HepG2 (cell line): Measurements from ENCODE around the gene NLRP12. TPM values are rescaled to one million over a fixed set of nuclear protein-coding genes. Genes with fewer than 3 reads are reported as not detected.

Source experiments
- AFF4 ChIP-seq: sonication (generic); formaldehyde crosslinking; IDR thresholded peaks from 2 replicates; pipeline ENCODE4 v1.4.0; 2020; ENCODE audit warnings: missing genetic modification reagents
- ARNT2 ChIP-seq: sonication (generic); formaldehyde crosslinking; IDR thresholded peaks from 2 replicates; pipeline ENCODE4 v1.8.0; 2022; ENCODE audit warnings: mild to moderate bottlenecking, low read depth, missing genetic modification reagents, moderate library complexity
- ARNTL ChIP-seq: sonication (generic); formaldehyde crosslinking; IDR thresholded peaks from 2 replicates; pipeline ENCODE4 v1.4.0; 2020; ENCODE audit warnings: mild to moderate bottlenecking, missing genetic modification reagents
- LCORL ChIP-seq, 2 experiments: fragments of 450-650 bp in 1 of 2; sonication (generic) in 1 of 2; formaldehyde crosslinking in 1 of 2; IDR thresholded peaks; 2 replicates each; pipeline versions ENCODE4 v1.5.0 to v1.6.1; 2017 to 2020; ENCODE audit warnings: antibody characterized with exemption in 1 of 2, missing genetic modification reagents in 1 of 2
- MATR3 ChIP-seq: sonication (generic); formaldehyde crosslinking; IDR thresholded peaks from 2 replicates; pipeline ENCODE4 v1.4.0; 2020; ENCODE audit warnings: missing genetic modification reagents
- MED1 ChIP-seq: sonication (generic); formaldehyde crosslinking; IDR thresholded peaks from 2 replicates; pipeline ENCODE4 v1.4.0; 2020; ENCODE audit warnings: missing genetic modification reagents
- MED13 ChIP-seq: sonication (generic); formaldehyde crosslinking; IDR thresholded peaks from 2 replicates; pipeline ENCODE4 v1.5.0; 2020; ENCODE audit warnings: missing genetic modification reagents
- RAD21 ChIP-seq: fragments of 450-650 bp; formaldehyde crosslinking; IDR thresholded peaks from 2 replicates; pipeline ENCODE4 v1.5.0; 2020; ENCODE audit warnings: mild to moderate bottlenecking
- REST ChIP-seq, 2 experiments: IDR thresholded peaks; 2 replicates each; pipeline ENCODE4 v1.6.1; 2011 to 2012; ENCODE audit warnings: low read length in 2 of 2, borderline replicate concordance in 1 of 2, low read depth in 1 of 2, mild to moderate bottlenecking in 1 of 2, moderate library complexity in 1 of 2
- TRIM24 ChIP-seq: sonication (generic); formaldehyde crosslinking; IDR thresholded peaks from 2 replicates; pipeline ENCODE4 v1.8.0; 2022; ENCODE audit warnings: mild to moderate bottlenecking, missing genetic modification reagents
- ZBTB14 ChIP-seq: sonication (generic); formaldehyde crosslinking; IDR thresholded peaks from 2 replicates; pipeline ENCODE4 v1.4.0; 2020; ENCODE audit warnings: missing genetic modification reagents
- ZNF18 ChIP-seq: sonication (generic); formaldehyde crosslinking; IDR thresholded peaks from 2 replicates; pipeline ENCODE4 v1.8.0; 2022; ENCODE audit warnings: mild to moderate bottlenecking, missing genetic modification reagents; ENCODE audit not compliant: insufficient replicate concordance
- ZNF317 ChIP-seq: sonication (generic); formaldehyde crosslinking; IDR thresholded peaks from 2 replicates; pipeline ENCODE4 v1.5.0; 2020; ENCODE audit warnings: mild to moderate bottlenecking, missing genetic modification reagents
- ZNF451 ChIP-seq: sonication (generic); formaldehyde crosslinking; IDR thresholded peaks from 2 replicates; pipeline ENCODE4 v1.5.0; 2020; ENCODE audit warnings: mild to moderate bottlenecking, missing genetic modification reagents
- ZNF678 ChIP-seq: sonication (generic); formaldehyde crosslinking; IDR thresholded peaks from 2 replicates; pipeline ENCODE4 v1.4.0; 2020; ENCODE audit warnings: mild to moderate bottlenecking, missing genetic modification reagents
- ZNF740 ChIP-seq: sonication (generic); formaldehyde crosslinking; IDR thresholded peaks from 2 replicates; pipeline ENCODE4 v1.4.0; 2020; ENCODE audit warnings: missing genetic modification reagents
- ZSCAN25 ChIP-seq: sonication (generic); formaldehyde crosslinking; IDR thresholded peaks from 2 replicates; pipeline ENCODE4 v1.8.0; 2022; ENCODE audit warnings: mild to moderate bottlenecking, missing genetic modification reagents
- polyA plus RNA-seq, 8 experiments: library from polyadenylated mRNA; depleted of rRNA in 3 of 8; stranded (reverse) in 7 of 8; unstranded in 1 of 8; fragments of >200 nt; fragmentation: Illumina TruSeq in 4 of 8; extraction: Trizol in 4 of 8; gene quantifications; 2 replicates each; pipeline versions ENCODE4 v1.2.1 to v1.2.3, GENCODE V29; 2011 to 2016; ENCODE audit warnings: low read depth in 4 of 8, missing spikeins in 1 of 8, mixed read lengths in 1 of 8; ENCODE audit not compliant: insufficient read depth in 1 of 8
- total RNA-seq, 5 experiments: library from RNA; depleted of rRNA; stranded (reverse); fragments of >200 nt; fragmentation: Illumina TruSeq; extraction: Trizol; gene quantifications; 2 replicates each; pipeline ENCODE4 v1.2.3, GENCODE V29; 2016; ENCODE audit warnings: low read depth in 1 of 5

The NLRP12 gene
- total and polyA plus RNA-seq, 2 of the 13 experiments (the other 11 are each of a cell fraction or from before 2014, with no cell fraction given), result 0.15 to 0.20 TPM

- TF ChIP-seq REST (IDR thresholded peaks at IDR 0.05; ENCODE audit: borderline replicate concordance in 1 of 2, low read depth in 1 of 2, low read length in 2 of 2) (peak in 1 of 2 experiments; percentile 47; a peak in 1 of 4 replicates), TRIM24 (CRISPR knock-in tag) (no peak), ZNF678 (CRISPR knock-in tag) (peak; percentile 61; the same call in 1 of the 2 replicates), ZNF317 (CRISPR knock-in tag) (no peak), LCORL (IDR thresholded peaks at IDR 0.05) (no peak), LCORL (CRISPR knock-in tag; IDR thresholded peaks at IDR 0.05) (peak; percentile 70; the same call in 1 of the 2 replicates), MED13 (CRISPR knock-in tag) (no peak; the same call in 1 of the 2 replicates), ARNT2 (0 out of 2 replicates have a peak, but pooled peaks have one; percentile 45), MED1 (CRISPR knock-in tag) (peak; percentile 55), ZNF451 (0 out of 2 replicates have a peak, but pooled peaks have one; percentile 5), ARNTL (peak; percentile 30), RAD21 (CRISPR knock-in tag) (peak; percentile 44), ZNF740 (CRISPR knock-in tag) (peak; percentile 29), ZNF18 (CRISPR knock-in tag) (no peak), ZBTB14 (CRISPR knock-in tag) (no peak), MATR3 (CRISPR knock-in tag) (no peak), ZSCAN25 (CRISPR knock-in tag) (peak; percentile 67), AFF4 (CRISPR knock-in tag) (peak; percentile 53; the same call in 1 of the 2 replicates)
Measured at GRCh38 chr19:53865918-53866864, 42.1 kb upstream of the NLRP12 start (continued).
